SU-DHL-6 (cell line): ENCODE results near the gene HOXD9.

Source experiments
- EZH2phosphoT487 ChIP-seq: fragments of 200-600 bp; sonication (generic), shearing (Covaris generic); conservative IDR thresholded peaks from 2 replicates; pipeline ENCODE4 v1.6.1; 2018; ENCODE audit warnings: mild to moderate bottlenecking, antibody characterized with exemption, low read length, moderate library complexity, mixed read lengths
- TF ChIP-seq, protein P1 (sequence below): fragments of 200-600 bp; sonication (generic); IDR thresholded peaks from one replicate; pipeline ENCODE4 v1.5.1; 2017; ENCODE audit warnings: antibody characterized with exemption, mild to moderate bottlenecking, low read length, moderate library complexity; ENCODE audit not compliant: insufficient read depth, poor library complexity, severe bottlenecking

DNA sequence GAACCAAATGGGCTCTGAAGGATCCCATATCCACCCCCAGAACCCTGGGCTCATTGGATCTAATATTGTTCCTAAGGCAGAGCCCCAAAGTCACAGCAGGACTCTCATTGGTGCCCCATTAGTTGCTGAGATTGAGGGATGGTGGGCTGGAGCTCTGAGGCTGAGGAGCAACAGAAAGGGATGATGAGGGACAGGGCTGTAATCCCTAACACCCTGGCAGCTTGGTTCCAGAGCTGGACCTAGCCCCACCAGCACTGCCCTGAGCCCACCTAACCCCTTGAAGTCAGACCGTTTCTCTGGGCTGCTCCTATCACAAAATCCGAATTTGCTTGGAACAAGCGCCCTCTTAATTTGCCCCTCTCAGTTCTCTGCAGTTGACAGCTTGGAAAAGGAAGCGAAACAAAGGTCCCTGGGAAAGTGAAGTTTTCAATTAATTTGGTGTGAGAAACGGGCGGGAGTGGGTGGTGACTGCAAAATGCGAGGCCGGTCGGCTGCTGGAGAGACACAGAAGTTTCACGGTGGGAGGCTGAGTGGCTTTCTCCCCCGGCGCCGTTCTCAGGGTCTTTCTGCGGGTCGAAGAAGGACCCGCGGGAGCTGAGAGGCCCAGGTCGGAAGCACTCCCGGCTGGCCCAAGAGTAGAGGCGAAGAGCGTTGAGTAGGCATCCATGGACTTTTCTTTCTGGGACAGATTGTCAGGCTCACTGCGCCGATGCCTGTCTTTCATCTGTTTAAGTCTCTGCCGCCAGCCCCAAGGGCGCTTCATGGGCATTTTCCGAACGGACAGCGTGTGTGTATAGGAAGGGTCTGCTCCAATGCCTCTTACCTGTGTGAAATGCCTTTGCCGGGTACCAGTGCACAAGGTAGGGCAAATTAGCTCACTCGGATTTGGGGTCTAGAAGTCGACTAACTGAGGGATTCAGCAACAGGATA is 30.9 kb upstream of the HOXD9 start:
- TF ChIP-seq, protein P1, sequence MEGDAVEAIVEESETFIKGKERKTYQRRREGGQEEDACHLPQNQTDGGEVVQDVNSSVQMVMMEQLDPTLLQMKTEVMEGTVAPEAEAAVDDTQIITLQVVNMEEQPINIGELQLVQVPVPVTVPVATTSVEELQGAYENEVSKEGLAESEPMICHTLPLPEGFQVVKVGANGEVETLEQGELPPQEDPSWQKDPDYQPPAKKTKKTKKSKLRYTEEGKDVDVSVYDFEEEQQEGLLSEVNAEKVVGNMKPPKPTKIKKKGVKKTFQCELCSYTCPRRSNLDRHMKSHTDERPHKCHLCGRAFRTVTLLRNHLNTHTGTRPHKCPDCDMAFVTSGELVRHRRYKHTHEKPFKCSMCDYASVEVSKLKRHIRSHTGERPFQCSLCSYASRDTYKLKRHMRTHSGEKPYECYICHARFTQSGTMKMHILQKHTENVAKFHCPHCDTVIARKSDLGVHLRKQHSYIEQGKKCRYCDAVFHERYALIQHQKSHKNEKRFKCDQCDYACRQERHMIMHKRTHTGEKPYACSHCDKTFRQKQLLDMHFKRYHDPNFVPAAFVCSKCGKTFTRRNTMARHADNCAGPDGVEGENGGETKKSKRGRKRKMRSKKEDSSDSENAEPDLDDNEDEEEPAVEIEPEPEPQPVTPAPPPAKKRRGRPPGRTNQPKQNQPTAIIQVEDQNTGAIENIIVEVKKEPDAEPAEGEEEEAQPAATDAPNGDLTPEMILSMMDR = no peak
- TF ChIP-seq EZH2phosphoT487 = no peak
